T-helper 2 cell treated with Interferon-gamma antibody and Interleukin-4, amounts not matched to agents 100 ng/mL and 5 ng/mL, for 36 hours (primary cell): ENCODE results near the gene FBXO45. TPM values are rescaled to one million over a fixed set of nuclear protein-coding genes. Genes with fewer than 3 reads are reported as not detected.
"Not testable (repeated sequence)": the region's sequence is repeated elsewhere in the genome, so short reads cannot be mapped to it uniquely, and the experiment has no call there.

ENCODE experiments used
- intact Hi-C: fragments of 100-400 bp; cut with micrococcal nuclease; formaldehyde crosslinking; loops from one replicate; pipeline ENCODE4 v1.15.1; 2023
- total RNA-seq: library from RNA; stranded (reverse); gene quantifications from 2 replicates; pipeline ENCODE4 v1.2.3, GENCODE V29; 2022

Gene FBXO45
- total RNA-seq, 1 donor from 2014 or later: 19.4 TPM

GRCh38 chr3:196555295-196555694, 13.2 kb upstream of the FBXO45 start:
- intact Hi-C loops: no loop called here

GRCh38 chr3:196557236-196557635, 11.2 kb upstream of the FBXO45 start:
- intact Hi-C loops: no loop called here

GRCh38 chr3:196558476-196558875, 10.0 kb upstream of the FBXO45 start:
- intact Hi-C loops: no loop called here

GRCh38 chr3:196559826-196560225, 8.6 kb upstream of the FBXO45 start:
- intact Hi-C loops: no loop called here

GRCh38 chr3:196563721-196564225, 4.7 kb upstream of the FBXO45 start:
- intact Hi-C loops: no loop called here

GRCh38 chr3:196569003-196569516, 600 bp downstream of the FBXO45 start:
- intact Hi-C loops: loop anchor here (2.0 to 5.0 kb wide), 4 partner anchors 40 to 487 kb away; partner anchors contain the start of genes NCBP2 and TFRC

GRCh38 chr3:196570332-196570731, 1.9 kb downstream of the FBXO45 start:
- intact Hi-C loops: not testable (repeated sequence)

- intact Hi-C loops: no loop called here
Measured at GRCh38 chr3:196572389-196572788, 3.9 kb downstream of the FBXO45 start.

- intact Hi-C loops: no loop called here
Measured at GRCh38 chr3:196585044-196585757, 16.7 kb downstream of the FBXO45 start.

- intact Hi-C loops: no loop called here
Measured at GRCh38 chr3:196590279-196590678, 21.8 kb downstream of the FBXO45 start.

GRCh38 chr3:196596355-196596754, 27.9 kb downstream of the FBXO45 start:
- intact Hi-C loops: no loop called here

- intact Hi-C loops: not testable (repeated sequence)
Measured at GRCh38 chr3:196597971-196598733, 29.7 kb downstream of the FBXO45 start.

GRCh38 chr3:196599734-196600128, 31.3 kb downstream of the FBXO45 start:
- intact Hi-C loops: loop anchor here (10.0 kb wide), 1 partner anchor 205 kb away; no protein-coding TSS in a partner anchor

GRCh38 chr3:196600359-196600758, 31.9 kb downstream of the FBXO45 start:
- intact Hi-C loops: loop anchor here (10.0 kb wide), 1 partner anchor 204 kb away; no protein-coding TSS in a partner anchor

- intact Hi-C loops: loop anchor here (10.0 kb wide), 1 partner anchor 202 kb away; no protein-coding TSS in a partner anchor
Measured at GRCh38 chr3:196602673-196603072, 34.2 kb downstream of the FBXO45 start.

GRCh38 chr3:196603683-196604082, 35.2 kb downstream of the FBXO45 start:
- intact Hi-C loops: loop anchor here (1.0 to 10.0 kb wide), 2 partner anchors 201 to 339 kb away; partner anchors contain the start of gene NCBP2

- intact Hi-C loops: loop anchor here (1.0 to 10.0 kb wide), 2 partner anchors 200 to 338 kb away; partner anchors contain the start of gene NCBP2
Measured at GRCh38 chr3:196604548-196604947, 36.1 kb downstream of the FBXO45 start.

GRCh38 chr3:196608693-196609092, 40.2 kb downstream of the FBXO45 start:
- intact Hi-C loops: loop anchor here (1.0 to 10.0 kb wide), 6 partner anchors 24 to 334 kb away; partner anchors contain the start of gene NCBP2

- intact Hi-C loops: loop anchor here (1.0 to 10.0 kb wide), 6 partner anchors 23 to 333 kb away; partner anchors contain the start of gene NCBP2
Measured at GRCh38 chr3:196609343-196609775, 40.9 kb downstream of the FBXO45 start.

- intact Hi-C loops: loop anchor here (1.0 to 10.0 kb wide), 6 partner anchors 22 to 332 kb away; partner anchors contain the start of gene NCBP2
Measured at GRCh38 chr3:196609805-196610515, 41.5 kb downstream of the FBXO45 start.
